H1 (cell line): Measurements from ENCODE around the gene PRSS3. TPM values are rescaled to one million over a fixed set of nuclear protein-coding genes. Genes with fewer than 3 reads are reported as not detected.

Experiments
- CTCF ChIA-PET: fragments of 300-600 bp; sonication (Branson Sonifier 250); formaldehyde crosslinking; loops from one replicate; lab custom pipeline; 2021; ENCODE audit not compliant: partially characterized antibody; lab: Charles Lee
- POLR2A ChIA-PET: fragments of 300-600 bp; sonication (Branson Sonifier 250); formaldehyde crosslinking; loops from one replicate; lab custom pipeline; 2021; ENCODE audit warnings: inconsistent platforms; ENCODE audit not compliant: partially characterized antibody; lab: Charles Lee
- DNase-seq, 2 experiments: peaks; one replicate each; pipeline versions ENCODE4 v3.0.0 to v3.0.0-alpha.2; 2010 to 2022; ENCODE audit warnings: low spot score in 2 of 2, low read depth in 1 of 2, mixed read lengths in 1 of 2
- FAIRE-seq: peaks from 2 replicates; lab custom pipeline; 2011; peaks lifted over from hg19 to GRCh38; lab: Jason Lieb, UNC
- H2AFZ ChIP-seq: 2 replicates; pipeline ENCODE4 v1.8.1; 2012; ENCODE audit warnings: low read length, inconsistent platforms
- H2AK5ac ChIP-seq: 2 replicates; pipeline ENCODE4 v1.6.1; 2013; ENCODE audit warnings: low read depth, low read length
- H2BK120ac ChIP-seq: replicated peaks from 2 replicates; pipeline ENCODE3; 2013; ENCODE audit warnings: low read depth, low read length, inconsistent platforms
- H2BK12ac ChIP-seq: 2 replicates; pipeline ENCODE4 v1.6.1; 2013; ENCODE audit warnings: low read depth, low read length
- H2BK15ac ChIP-seq: 2 replicates; pipeline ENCODE4 v1.6.1; 2013; ENCODE audit warnings: low read length
- H2BK20ac ChIP-seq: 2 replicates; pipeline ENCODE4 v1.6.1; 2013; ENCODE audit warnings: low read length
- H2BK5ac ChIP-seq: 2 replicates; pipeline ENCODE4 v1.6.1; 2013; ENCODE audit warnings: low read depth, low read length
- H3K14ac ChIP-seq: 2 replicates; pipeline ENCODE4 v1.6.1; 2013; ENCODE audit warnings: inconsistent platforms; ENCODE audit not compliant: insufficient read length
- H3K18ac ChIP-seq: 2 replicates; pipeline ENCODE4 v1.6.1; 2013; ENCODE audit warnings: low read length; ENCODE audit errors: extremely low read depth
- H3K23ac ChIP-seq: 2 replicates; pipeline ENCODE4 v1.6.1; 2013; ENCODE audit warnings: inconsistent platforms; ENCODE audit not compliant: insufficient read length
- H3K23me2 ChIP-seq: 2 replicates; pipeline ENCODE4 v1.6.1; 2013; ENCODE audit warnings: low read depth, low read length
- H3K27ac ChIP-seq: 2 replicates; pipeline ENCODE4 v1.6.1; 2011; ENCODE audit warnings: low read depth, low read length, inconsistent platforms
- H3K27me3 ChIP-seq, 4 experiments: replicated peaks in 1 of 4; 1 replicate in 1 of 4; 2 replicates in 3 of 4; pipeline versions ENCODE4 v1.6.1 to v1.8.1; 2011 to 2013; ENCODE audit warnings: low read length in 3 of 4, mild to moderate bottlenecking in 3 of 4, inconsistent platforms in 2 of 4, mixed read lengths in 2 of 4, moderate library complexity in 1 of 4; ENCODE audit not compliant: control insufficient read depth in 3 of 4, insufficient read depth in 3 of 4; ENCODE audit errors: extremely low read depth in 1 of 4
- H3K36me3 ChIP-seq, 4 experiments: 2 replicates each; pipeline versions ENCODE4 v1.6.1 to v1.8.1; 2011 to 2013; ENCODE audit warnings: mild to moderate bottlenecking in 4 of 4, low read length in 3 of 4, moderate library complexity in 2 of 4, control low read depth in 1 of 4, inconsistent platforms in 1 of 4; ENCODE audit not compliant: insufficient read depth in 4 of 4, control insufficient read depth in 2 of 4
- H3K4ac ChIP-seq: replicated peaks from 2 replicates; pipeline ENCODE3; 2013; ENCODE audit warnings: low read length, low read depth, mixed read lengths, inconsistent platforms; ENCODE audit not compliant: insufficient read length
- H3K4me1 ChIP-seq, 4 experiments: replicated peaks in 1 of 4; 1 replicate in 1 of 4; 2 replicates in 3 of 4; pipeline versions ENCODE4 v1.6.1 to v1.8.1; 2011 to 2013; ENCODE audit warnings: low read length in 3 of 4, inconsistent platforms in 2 of 4, mixed read lengths in 1 of 4; ENCODE audit not compliant: insufficient read depth in 4 of 4, control insufficient read depth in 3 of 4
- H3K4me2 ChIP-seq, 2 experiments: 2 replicates each; pipeline versions ENCODE4 v1.6.1 to v1.8.1; 2011 to 2013; ENCODE audit warnings: low read depth in 2 of 2, low read length in 2 of 2, control low read depth in 1 of 2, inconsistent platforms in 1 of 2, mild to moderate bottlenecking in 1 of 2; ENCODE audit not compliant: insufficient read depth in 1 of 2
- H3K4me3 ChIP-seq, 4 experiments: fragments of 200-600, 300-600 bp in 1 of 4; sonication (generic), shearing (Covaris generic), sonication (Bioruptor Twin) in 1 of 4; 2 replicates each; pipeline versions ENCODE4 v1.5.1 to v1.8.1; 2011 to 2016; ENCODE audit warnings: low read length in 4 of 4, low read depth in 3 of 4, control low read depth in 2 of 4, inconsistent platforms in 2 of 4, mild to moderate bottlenecking in 2 of 4, mixed read lengths in 1 of 4, moderate library complexity in 1 of 4; ENCODE audit not compliant: insufficient read depth in 2 of 4; ENCODE audit errors: extremely low read depth in 1 of 4
- H3K56ac ChIP-seq: replicated peaks from 2 replicates; pipeline ENCODE3; 2013; ENCODE audit warnings: low read depth, mild to moderate bottlenecking, mixed read lengths, low read length, inconsistent platforms; ENCODE audit not compliant: insufficient read length
- H3K79me1 ChIP-seq: 2 replicates; pipeline ENCODE4 v1.6.1; 2013; ENCODE audit warnings: low read depth, low read length, control low read depth
- H3K79me2 ChIP-seq, 2 experiments: 2 replicates each; pipeline versions ENCODE4 v1.6.1 to v1.8.1; 2012 to 2013; ENCODE audit warnings: low read length in 2 of 2, mild to moderate bottlenecking in 2 of 2, inconsistent platforms in 1 of 2; ENCODE audit not compliant: insufficient read depth in 2 of 2, control insufficient read depth in 1 of 2
- H3K9ac ChIP-seq, 4 experiments: replicated peaks in 1 of 4; 1 replicate in 1 of 4; 2 replicates in 3 of 4; pipeline versions ENCODE4 v1.6.1 to v1.8.1; 2011 to 2013; ENCODE audit warnings: low read depth in 3 of 4, low read length in 3 of 4, control low read depth in 2 of 4, mild to moderate bottlenecking in 2 of 4, moderate library complexity in 2 of 4, inconsistent platforms in 1 of 4; ENCODE audit errors: extremely low read depth in 1 of 4
- H3K9me3 ChIP-seq, 2 experiments: 2 replicates each; pipeline versions ENCODE4 v1.6.1 to v1.8.1; 2012 to 2013; ENCODE audit warnings: mild to moderate bottlenecking in 2 of 2, moderate library complexity in 2 of 2, control low read depth in 1 of 2, inconsistent platforms in 1 of 2, low read depth in 1 of 2, low read length in 1 of 2, mixed read lengths in 1 of 2; ENCODE audit not compliant: insufficient read depth in 2 of 2
- H4K20me1 ChIP-seq, 2 experiments: replicated peaks in 1 of 2; 2 replicates each; pipeline versions ENCODE3 to v1.8.1; 2011 to 2013; ENCODE audit warnings: inconsistent platforms in 2 of 2, low read length in 2 of 2, mild to moderate bottlenecking in 1 of 2; ENCODE audit not compliant: insufficient read depth in 2 of 2, control insufficient read depth in 1 of 2
- H4K5ac ChIP-seq: 2 replicates; pipeline ENCODE4 v1.6.1; 2013; ENCODE audit warnings: low read length, low read depth, mixed read lengths, inconsistent platforms; ENCODE audit not compliant: insufficient read length
- H4K8ac ChIP-seq: 2 replicates; pipeline ENCODE4 v1.8.0; 2013; ENCODE audit warnings: mild to moderate bottlenecking, moderate library complexity, low read length, inconsistent platforms; ENCODE audit not compliant: insufficient read depth; ENCODE audit errors: extremely low read depth
- H4K91ac ChIP-seq: replicated peaks from 2 replicates; pipeline ENCODE3; 2013; ENCODE audit warnings: low read length, mixed read lengths, inconsistent platforms; ENCODE audit not compliant: insufficient read length
- CEBPB ChIP-seq: IDR thresholded peaks from 2 replicates; pipeline ENCODE4 v1.6.1; 2012; ENCODE audit warnings: low read depth, low read length
- POU5F1 ChIP-seq: IDR thresholded peaks from 2 replicates; pipeline ENCODE4 v1.6.1; 2011; ENCODE audit warnings: low read depth, mild to moderate bottlenecking, low read length, moderate library complexity
- RFX5 ChIP-seq: IDR thresholded peaks from 2 replicates; pipeline ENCODE4 v1.6.1; 2011; ENCODE audit warnings: low read depth, low read length, improper control_type of control experiment, borderline replicate concordance
- SIX5 ChIP-seq: IDR thresholded peaks from 2 replicates; pipeline ENCODE4 v1.6.1; 2011; ENCODE audit warnings: mild to moderate bottlenecking, low read depth, low read length
- SRF ChIP-seq: IDR thresholded peaks from 2 replicates; pipeline ENCODE4 v1.6.1; 2011; ENCODE audit warnings: mild to moderate bottlenecking, low read depth, low read length, moderate library complexity
- TBP ChIP-seq: IDR thresholded peaks from 2 replicates; pipeline ENCODE4 v1.6.1; 2011; ENCODE audit warnings: low read depth, low read length, improper control_type of control experiment
- WGBS, 2 experiments: shearing (Covaris generic) in 1 of 2; methylation state at CpG; one replicate each; pipeline versions ENCODE4 v1.1.6 to v1.1.7; 2013 to 2015; ENCODE audit warnings: low lambda C conversion rate in 2 of 2, mixed read lengths in 2 of 2, inconsistent platforms in 1 of 2, low coverage in 1 of 2, missing lambda C conversion rate in 1 of 2; ENCODE audit not compliant: insufficient replicate concordance in 2 of 2, insufficient coverage in 1 of 2, insufficient read length in 1 of 2; ENCODE audit errors: extremely low coverage in 1 of 2, missing lambda C conversion rate in 1 of 2; 5-methylcytosine and 5-hydroxymethylcytosine counted together
- polyA plus RNA-seq, 7 experiments: library from polyadenylated mRNA; depleted of rRNA in 3 of 7; stranded (reverse) in 5 of 7; unstranded in 2 of 7; fragments of >200 nt in 5 of 7; fragments of 200-250 nt in 2 of 7; gene quantifications; 1 replicate in 5 of 7; 2 replicates in 1 of 7; 4 replicates in 1 of 7; pipeline versions ENCODE4 v1.2.1 to v1.2.3, GENCODE V29; 2011 to 2013; ENCODE audit warnings: missing spikeins in 2 of 7, mixed read lengths in 2 of 7
- total RNA-seq: library from RNA; stranded (reverse); fragmentation: NEBNext Ultra II Directional; extraction: Animal tissue kit (Norgen Biotek cat#: 25700); gene quantifications from 2 replicates; pipeline ENCODE4 v1.2.1, GENCODE V29; 2021
- TF ChIP-seq, protein P1 (sequence below): IDR thresholded peaks from 2 replicates; pipeline ENCODE4 v1.6.1; 2011; ENCODE audit warnings: low read depth, mild to moderate bottlenecking, low read length; ENCODE audit not compliant: insufficient read depth

The PRSS3 gene
- total and polyA plus RNA-seq, 2 of the 8 experiments (the other 6 are each of a cell fraction or from before 2014, with no cell fraction given): 0.12 TPM; not detected in 1

- Histone ChIP-seq H2BK15ac (no peak overlapping the region), H4K5ac (no peak overlapping the region), H3K36me3 (no peaks in the 10 kb centered on the region), H3K4ac (no peak overlapping the region), H4K20me1 (peaks cover 4 to 6% of the 10 kb centered on the region in 2 experiments), H2BK5ac (no peak overlapping the region), H3K4me2 (no peak overlapping the region), H3K18ac (no peak overlapping the region), H3K23me2 (no peaks in the 10 kb centered on the region), H3K4me3 (no peak overlapping the region), H3K9ac (no peak overlapping the region), H3K79me2 (peaks cover 4 to 96% of the 10 kb centered on the region in 2 experiments), H4K91ac (no peak overlapping the region), H3K56ac (no peak overlapping the region), H3K27me3 (no peaks in the 10 kb centered on the region), H4K8ac (no peak overlapping the region), H2BK20ac (no peak overlapping the region), H3K14ac (no peak overlapping the region), H3K79me1 (peaks cover 3% of the 10 kb centered on the region; the same call in 1 of the 2 replicates), H2AFZ (no peak overlapping the region), H3K23ac (no peak overlapping the region), H3K27ac (no peak overlapping the region), H3K4me1 (no peaks in the 10 kb centered on the region), H2BK120ac (no peak overlapping the region), H2BK12ac (no peak overlapping the region), H3K9me3 (no peaks in the 10 kb centered on the region), H2AK5ac (no peak overlapping the region)
- no peak for TF ChIP-seq POU5F1
- no peak for TF ChIP-seq RFX5
- no peak for TF ChIP-seq SIX5
- no peak for TF ChIP-seq SRF
- TF ChIP-seq, protein P1, sequence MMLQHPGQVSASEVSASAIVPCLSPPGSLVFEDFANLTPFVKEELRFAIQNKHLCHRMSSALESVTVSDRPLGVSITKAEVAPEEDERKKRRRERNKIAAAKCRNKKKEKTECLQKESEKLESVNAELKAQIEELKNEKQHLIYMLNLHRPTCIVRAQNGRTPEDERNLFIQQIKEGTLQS: no peak
- no peak for TF ChIP-seq TBP
- TF ChIP-seq CEBPB: no peak
- POLR2A ChIA-PET: interaction anchor here (0.6 to 1.7 kb wide), 3 partner anchors 19 to 248 kb away, joined by 3 to 6 read pairs (median 4); no protein-coding TSS in a partner anchor
- CTCF ChIA-PET: interaction anchor here (0.7 kb wide), 1 partner anchor 11 kb away, joined by 3 read pairs; no protein-coding TSS in a partner anchor
- FAIRE-seq (no peak), DNase-seq (no peak)
- WGBS, 2 experiments: 97% methylated on average over 4 of the region's 4 CpGs; no CpG with 5 or more reads in 1 of the 2 experiments
Observed at GRCh38 chr9:33837138-33837537, 41.8 kb downstream of the PRSS3 start.
